Stimulated activated CD4-positive, alpha-beta T cell treated with anti-CD3 and anti-CD28 coated beads, TNF-alpha, amount 100 ng/mL, for 1 hour (primary cell): ENCODE measurements around the gene EMCN.

ENCODE experiments used
- DNase-seq, 3 donors: peaks; one replicate each; pipeline ENCODE4 v3.0.0-alpha.2; 2020; ENCODE audit warnings: low read depth in 3 of 3, low spot score in 1 of 3

Gene EMCN

GRCh38 chr4:100493756-100494155 is 24.1 kb downstream of the EMCN start:
- no peak for DNase-seq

GRCh38 chr4:100492129-100492528 is 25.7 kb downstream of the EMCN start:
- DNase-seq, result no peak

- no peak for DNase-seq
These were observed 28.5 kb downstream of the EMCN start for GRCh38 chr4:100489305-100489704.

- no peak for DNase-seq
These were observed 31.3 kb downstream of the EMCN start for GRCh38 chr4:100486496-100486895.

- no peak for DNase-seq
These were observed 34.0 kb downstream of the EMCN start for GRCh38 chr4:100483796-100484195.

GRCh38 chr4:100479971-100480370 is 37.9 kb downstream of the EMCN start:
- DNase-seq, result no peak

- no peak for DNase-seq
These were observed 48.3 kb downstream of the EMCN start for GRCh38 chr4:100469555-100469954.

- DNase-seq, result no peak
These were observed 51.3 kb downstream of the EMCN start for GRCh38 chr4:100466501-100466900.

GRCh38 chr4:100461807-100462605 is 55.8 kb downstream of the EMCN start:
- no peak for DNase-seq

GRCh38 chr4:100450449-100450848 is 67.4 kb downstream of the EMCN start:
- no peak for DNase-seq

- no peak for DNase-seq
These were observed 86.4 kb downstream of the EMCN start for GRCh38 chr4:100431416-100431815.

- DNase-seq, result no peak
These were observed 87.4 kb downstream of the EMCN start for GRCh38 chr4:100430451-100430850.

GRCh38 chr4:100429616-100430015 is 88.2 kb downstream of the EMCN start:
- DNase-seq, result no peak

GRCh38 chr4:100428051-100428450 is 89.8 kb downstream of the EMCN start:
- no peak for DNase-seq

GRCh38 chr4:100424376-100424775 is 93.4 kb downstream of the EMCN start:
- no peak for DNase-seq

- DNase-seq, result no peak
These were observed 94.9 kb downstream of the EMCN start for GRCh38 chr4:100422894-100423293.

- DNase-seq, result no peak
These were observed 96.4 kb downstream of the EMCN start for GRCh38 chr4:100421361-100421978.

- no peak for DNase-seq
These were observed 97.3 kb downstream of the EMCN start for GRCh38 chr4:100420571-100420970.

GRCh38 chr4:100417565-100417964 is 100.3 kb downstream of the EMCN start:
- DNase-seq, result no peak

- DNase-seq, result no peak
These were observed 103.6 kb downstream of the EMCN start for GRCh38 chr4:100414016-100414790.

- no peak for DNase-seq
These were observed 126.0 kb downstream of the EMCN start for GRCh38 chr4:100391863-100392262.

GRCh38 chr4:100391086-100391485 is 126.7 kb downstream of the EMCN start:
- no peak for DNase-seq
